ENCODE measurements around the gene SMAD3.

Gene SMAD3

GRCh38 chr15:67030036-67030762, 35.2 kb upstream of the SMAD3 start:
- no peak for TF ChIP-seq CTCF (conservative IDR thresholded peaks at IDR 0.05)

GRCh38 chr15:67031331-67031730, 34.1 kb upstream of the SMAD3 start:
- no peak for TF ChIP-seq CTCF (conservative IDR thresholded peaks at IDR 0.05)
- no peak overlapping the region for H3K27ac ChIP-seq

More at GRCh38 chr15:67030036-67030762, 35.2 kb upstream of the SMAD3 start:
- H3K27ac ChIP-seq: no peak overlapping the region

GRCh38 chr15:67032608-67033007, 32.8 kb upstream of the SMAD3 start:
- no peak for TF ChIP-seq CTCF (conservative IDR thresholded peaks at IDR 0.05)

GRCh38 chr15:67033012-67033411, 32.4 kb upstream of the SMAD3 start:
- H3K27ac ChIP-seq: no peak overlapping the region
- no peak for TF ChIP-seq CTCF (conservative IDR thresholded peaks at IDR 0.05)

More at GRCh38 chr15:67032608-67033007, 32.8 kb upstream of the SMAD3 start:
- H3K27ac ChIP-seq: no peak overlapping the region

GRCh38 chr15:67033571-67034044, 31.8 kb upstream of the SMAD3 start:
- no peak for TF ChIP-seq CTCF (conservative IDR thresholded peaks at IDR 0.05)
- no peak overlapping the region for H3K27ac ChIP-seq

- no peak overlapping the region for H3K27ac ChIP-seq
- TF ChIP-seq CTCF (conservative IDR thresholded peaks at IDR 0.05): no peak
These were observed 29.5 kb upstream of the SMAD3 start for GRCh38 chr15:67035886-67036285.

GRCh38 chr15:67036775-67037555, 28.4 kb upstream of the SMAD3 start:
- no peak for TF ChIP-seq CTCF (conservative IDR thresholded peaks at IDR 0.05)
- H3K27ac ChIP-seq: no peak overlapping the region

Measured in VCaP (cell line).